ENCODE measurements around the gene STX17. TPM values are rescaled to one million over a fixed set of nuclear protein-coding genes. Genes with fewer than 3 reads are reported as not detected.

Gene STX17
- total and polyA plus RNA-seq, 11 donors: 5.8 to 29.1 (median 20.4) TPM

DNA sequence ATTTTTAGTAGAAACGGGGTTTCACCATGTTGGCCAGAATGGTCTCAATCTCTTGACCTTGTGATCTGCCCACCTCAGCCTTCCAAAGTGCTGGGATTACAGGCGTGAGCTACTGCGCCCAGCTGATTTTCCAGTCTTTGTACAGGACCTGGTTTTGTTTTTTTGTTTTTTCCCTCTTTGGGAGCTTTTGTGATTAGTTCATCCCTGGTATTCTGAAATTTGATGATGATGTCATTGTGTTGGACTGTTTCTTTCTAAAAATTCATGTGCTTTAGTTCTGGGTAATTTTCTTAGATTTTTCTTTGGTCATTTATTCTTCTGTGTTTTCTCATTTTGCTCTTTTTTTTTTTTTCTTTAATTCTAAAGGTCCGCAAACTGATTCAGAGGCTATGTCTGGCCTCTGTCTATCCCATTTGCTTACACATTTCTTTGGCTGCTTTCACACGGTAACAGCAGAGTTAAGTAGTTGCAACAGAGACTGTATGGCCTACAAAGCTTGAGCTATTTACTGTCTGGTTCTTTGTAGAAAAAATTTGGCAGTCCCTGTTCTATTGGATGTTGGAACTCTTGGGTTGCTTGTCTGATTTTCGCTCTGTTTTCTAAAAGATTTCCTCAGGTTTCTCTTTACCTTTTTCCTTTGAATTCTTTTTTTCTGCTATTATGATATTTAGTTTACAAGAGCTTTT, 24.8 kb downstream of the STX17 start:
- Histone ChIP-seq H3K9me3 (peaks cover 0 to 13% (median 5%) of the 10 kb centered on the region in 12 donors), H3K4me3 (no peak overlapping the region), H3K36me3 (peaks cover 0 to 44% (median 20%) of the 10 kb centered on the region in 9 donors), H3K4me1 (no peaks in the 10 kb centered on the region), H3K27ac (no peak overlapping the region), H3K27me3 (no peaks in the 10 kb centered on the region)
- intact Hi-C loops (cut with DNase I): no loop called here
- ATAC-seq (no peak), DNase-seq (no peak)
- WGBS, 4 donors: 95 to 96% (median 95%) methylated on average over 6 of the region's 6 CpGs
- TF ChIP-seq POLR2A (IDR thresholded peaks at IDR 0.05) (no peak), CTCF (IDR thresholded peaks at IDR 0.05) (no peak)

GRCh38 chr9:99936947-99937587, 30.6 kb downstream of the STX17 start:
- ATAC-seq (no peak), DNase-seq (no peak)
- Histone ChIP-seq H3K27ac (no peak overlapping the region), H3K36me3 (peaks cover 0 to 6% (median 0%) of the 10 kb centered on the region in 9 donors), H3K4me3 (no peak overlapping the region), H3K4me1 (no peaks in the 10 kb centered on the region), H3K27me3 (no peaks in the 10 kb centered on the region), H3K9me3 (peaks cover 0 to 21% (median 7%) of the 10 kb centered on the region in 12 donors)
- WGBS, 4 donors: 97 to 98% (median 98%) methylated on average over 4 of the region's 4 CpGs
- intact Hi-C loops (cut with DNase I): no loop called here
- TF ChIP-seq CTCF (IDR thresholded peaks at IDR 0.05) (no peak), POLR2A (IDR thresholded peaks at IDR 0.05) (no peak)

DNA sequence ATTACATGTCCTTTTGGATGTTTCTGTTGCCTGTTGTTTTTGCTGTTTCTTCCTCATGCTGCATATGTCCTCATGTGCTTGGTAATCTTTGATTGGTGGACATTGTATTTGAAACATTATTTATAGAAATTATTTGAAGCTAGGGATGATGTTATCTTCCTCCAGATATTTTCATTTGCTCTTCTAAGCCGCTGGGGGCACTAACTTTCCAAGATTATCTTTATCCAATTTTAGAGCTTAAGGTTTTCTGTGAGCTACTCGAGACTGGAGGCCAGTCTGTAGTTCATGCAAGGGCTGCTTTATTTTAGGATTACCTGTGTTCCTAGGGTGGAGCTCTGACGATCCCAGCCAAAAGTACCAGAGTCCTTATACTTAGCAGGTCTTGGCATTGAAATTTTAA, 40.9 kb downstream of the STX17 start:
- Histone ChIP-seq H3K36me3 (peaks cover 0 to 18% (median 10%) of the 10 kb centered on the region in 9 donors), H3K4me3 (no peak overlapping the region), H3K27me3 (no peaks in the 10 kb centered on the region), H3K27ac (no peak overlapping the region), H3K4me1 (peaks cover 0 to 11% (median 0%) of the 10 kb centered on the region in 12 donors), H3K9me3 (peaks cover 0 to 5% (median 0%) of the 10 kb centered on the region in 12 donors)
- TF ChIP-seq CTCF (IDR thresholded peaks at IDR 0.05): peak in 3 of 12 donors; percentile 6 to 17 (median 16)
- TF ChIP-seq POLR2A (IDR thresholded peaks at IDR 0.05): no peak
- 46 to 62% (median 53%) methylated on average over 3 of the region's 3 CpGs for WGBS, 4 donors
- intact Hi-C loops (cut with DNase I): no loop called here
- ATAC-seq (no peak), DNase-seq (no peak)

DNA sequence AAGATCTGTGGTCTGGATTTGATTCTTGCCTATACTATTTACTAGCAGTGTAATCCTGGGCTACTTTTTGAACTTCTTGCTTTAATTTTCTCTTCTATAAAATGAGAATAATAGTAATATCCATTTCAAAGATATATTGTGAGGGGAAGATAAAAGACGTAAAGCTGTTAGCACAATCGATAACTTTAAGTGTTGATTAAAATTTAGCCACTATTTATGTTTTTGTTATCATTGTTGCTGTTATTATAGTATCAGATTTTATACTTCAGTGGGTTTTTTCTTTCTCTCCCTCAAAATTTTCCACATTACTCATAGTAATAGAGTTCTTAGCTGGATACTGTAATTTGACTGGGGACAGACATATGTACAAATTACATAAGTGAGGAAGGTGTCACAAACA, 42.0 kb downstream of the STX17 start:
- TF ChIP-seq POLR2A (IDR thresholded peaks at IDR 0.05) (no peak), CTCF (IDR thresholded peaks at IDR 0.05) (no peak)
- intact Hi-C loops (cut with DNase I): no loop called here
- Histone ChIP-seq H3K4me1 (peaks cover 0 to 11% (median 0%) of the 10 kb centered on the region in 12 donors), H3K4me3 (no peak overlapping the region), H3K27me3 (no peaks in the 10 kb centered on the region), H3K27ac (no peak overlapping the region), H3K9me3 (peaks cover 0 to under 1% (median 0%) of the 10 kb centered on the region in 12 donors), H3K36me3 (peaks cover 0 to 18% (median 10%) of the 10 kb centered on the region in 9 donors)
- WGBS, 4 donors: 72 to 97% (median 95%) methylated on average over 2 of the region's 2 CpGs
- ATAC-seq: no peak
- DNase-seq: no peak
